HCT116 (cell line): ENCODE measurements around the gene WAPL. TPM values are rescaled to one million over a fixed set of nuclear protein-coding genes. Genes with fewer than 3 reads are reported as not detected.
"Not testable (repeated sequence)": the region's sequence is repeated elsewhere in the genome, so short reads cannot be mapped to it uniquely, and the experiment has no call there.

Source experiments
- ATAC-seq: fragments of 200-7000 bp; cut with Tn5 transposase; 2 replicates; pipeline ENCODE4 v1.9.1; 2020; ENCODE audit warnings: mild to moderate bottlenecking, moderate library complexity
- BruUV-seq: library from RNA; stranded (reverse); fragments of 400-500 nt; replicated peaks from 2 replicates; lab custom pipeline; 2021; lab: Mats Ljungman, UMichigan
- CTCF ChIA-PET: fragments of 300-600 bp; sonication (Branson Sonifier 250); formaldehyde crosslinking; loops from one replicate; lab custom pipeline; 2021; ENCODE audit warnings: antibody characterized with exemption; lab: Charles Lee
- POLR2A ChIA-PET: fragments of 300-600, 350-600 bp; sonication (Branson Sonifier 250); formaldehyde crosslinking; loops from one replicate; lab custom pipeline; 2021; ENCODE audit warnings: antibody characterized with exemption; lab: Charles Lee
- RAD21 ChIA-PET, 2 experiments: fragments of 300-600 bp; sonication (Branson Sonifier 250); formaldehyde crosslinking; loops; one replicate each; lab custom pipeline; 2023; ENCODE audit warnings: low total read pairs in 2 of 2; ENCODE audit not compliant: uncharacterized antibody in 2 of 2, unreplicated experiment in 2 of 2, low non-redundant PET in 1 of 2; lab: Charles Lee
- DNase-seq: peaks from one replicate; pipeline ENCODE4 v3.0.0-alpha.2; 2010; ENCODE audit warnings: low read depth, low spot score
- H2AFZ ChIP-seq: fragments of 200-600 bp; shearing (Covaris generic), sonication (generic); 2 replicates; pipeline ENCODE4 v1.6.1; 2017; ENCODE audit warnings: low read depth, mixed run types, mixed read lengths, antibody characterized with exemption, low read length; ENCODE audit not compliant: poor library complexity, severe bottlenecking
- H3K27ac ChIP-seq: 2 replicates; pipeline ENCODE4 v1.5.1; 2012; ENCODE audit warnings: low read depth, low read length
- H3K27me3 ChIP-seq: fragments of 200-600 bp; sonication (generic); 2 replicates; pipeline ENCODE4 v1.6.1; 2016; ENCODE audit warnings: mixed run types, low read length, mixed read lengths; ENCODE audit not compliant: insufficient read depth
- H3K36me3 ChIP-seq, 2 experiments: fragments of 200-500 bp in 1 of 2; fragments of 200-600 bp in 1 of 2; sonication (Bioruptor generic) in 1 of 2; sonication (generic) in 1 of 2; 2 replicates each; pipeline versions ENCODE4 v1.5.1 to v1.6.1; 2014 to 2016; ENCODE audit warnings: low read length in 2 of 2, inconsistent platforms in 1 of 2, mixed read lengths in 1 of 2, mixed run types in 1 of 2; ENCODE audit not compliant: insufficient read depth in 2 of 2, control insufficient read depth in 1 of 2
- H3K4me1 ChIP-seq, 2 experiments: fragments of 200-600 bp in 1 of 2; sonication (generic) in 1 of 2; 2 replicates each; pipeline versions ENCODE4 v1.5.1 to v1.6.1; 2012 to 2017; ENCODE audit warnings: low read length in 2 of 2, inconsistent platforms in 1 of 2, mild to moderate bottlenecking in 1 of 2, mixed read lengths in 1 of 2, mixed run types in 1 of 2, moderate library complexity in 1 of 2; ENCODE audit not compliant: insufficient read depth in 2 of 2, control insufficient read depth in 1 of 2
- H3K4me2 ChIP-seq: fragments of 200-600 bp; sonication (generic); 2 replicates; pipeline ENCODE4 v1.6.1; 2017; ENCODE audit warnings: mixed run types, low read length, mixed read lengths
- H3K4me3 ChIP-seq, 2 experiments: fragments of 200-600 bp in 1 of 2; sonication (generic) in 1 of 2; replicated peaks in 1 of 2; 2 replicates each; pipeline ENCODE4 v1.5.1; 2011 to 2016; ENCODE audit warnings: low read length in 2 of 2, control low read depth in 1 of 2, low read depth in 1 of 2, mild to moderate bottlenecking in 1 of 2, mixed read lengths in 1 of 2, mixed run types in 1 of 2
- H3K79me2 ChIP-seq: fragments of 200-600 bp; sonication (generic); 2 replicates; pipeline ENCODE4 v1.6.1; 2017; ENCODE audit warnings: mild to moderate bottlenecking, mixed run types, low read length, moderate library complexity, mixed read lengths; ENCODE audit not compliant: insufficient read depth
- H3K9ac ChIP-seq: fragments of 200-600 bp; sonication (generic); 2 replicates; pipeline ENCODE4 v1.6.1; 2016; ENCODE audit warnings: low read length, mixed read lengths
- H3K9me2 ChIP-seq: fragments of 200-600 bp; sonication (generic), shearing (Covaris generic); 2 replicates; pipeline ENCODE4 v1.6.1; 2017; ENCODE audit warnings: mixed run types, mild to moderate bottlenecking, moderate library complexity; ENCODE audit not compliant: insufficient read depth
- H3K9me3 ChIP-seq, 2 experiments: fragments of 200-500 bp in 1 of 2; fragments of 200-600 bp in 1 of 2; sonication (Bioruptor generic) in 1 of 2; sonication (generic) in 1 of 2; 2 replicates each; pipeline ENCODE4 v1.6.1; 2014 to 2017; ENCODE audit warnings: low read length in 2 of 2, mixed read lengths in 2 of 2, inconsistent platforms in 1 of 2, low read depth in 1 of 2, mild to moderate bottlenecking in 1 of 2, mixed run types in 1 of 2, moderate library complexity in 1 of 2; ENCODE audit not compliant: control insufficient read depth in 1 of 2, insufficient read depth in 1 of 2
- H4K20me1 ChIP-seq: fragments of 200-600 bp; sonication (generic), shearing (Covaris generic); 2 replicates; pipeline ENCODE4 v1.6.1; 2017; ENCODE audit warnings: mixed run types, mild to moderate bottlenecking, moderate library complexity; ENCODE audit not compliant: insufficient read depth
- CBX3 ChIP-seq: IDR thresholded peaks from 2 replicates; pipeline ENCODE4 v1.6.1; 2012; ENCODE audit warnings: low read depth
- ELF1 ChIP-seq: IDR thresholded peaks from 2 replicates; pipeline ENCODE4 v1.6.1; 2012; ENCODE audit warnings: low read depth, borderline replicate concordance
- EZH2 ChIP-seq: fragments of 200-600 bp; sonication (generic); IDR thresholded peaks from 2 replicates; pipeline ENCODE4 v1.6.1; 2017; ENCODE audit warnings: antibody characterized with exemption, mixed run types
- EZH2phosphoT487 ChIP-seq: fragments of 200-600 bp; IDR thresholded peaks from 2 replicates; pipeline ENCODE4 v1.6.1; 2018; ENCODE audit warnings: antibody characterized with exemption, borderline replicate concordance
- MAX ChIP-seq: IDR thresholded peaks from 2 replicates; pipeline ENCODE4 v1.6.1; 2012
- SIN3A ChIP-seq: IDR thresholded peaks from 2 replicates; pipeline ENCODE4 v1.6.1; 2012; ENCODE audit warnings: low read depth
- SP1 ChIP-seq: IDR thresholded peaks from 2 replicates; pipeline ENCODE4 v1.6.1; 2012; ENCODE audit warnings: low read depth
- TCF7L2 ChIP-seq: IDR thresholded peaks from 2 replicates; pipeline ENCODE4 v1.7.0; 2011; ENCODE audit warnings: borderline replicate concordance, inconsistent platforms; ENCODE audit not compliant: insufficient read depth, insufficient read length; ENCODE audit errors: extremely low read depth
- ZFX ChIP-seq: fragments of 450-650 bp; IDR thresholded peaks from 2 replicates; pipeline ENCODE4 v1.6.1; 2017
- ZNF274 ChIP-seq: fragments of 200-500 bp; sonication (Bioruptor generic); IDR thresholded peaks from 2 replicates; pipeline ENCODE4 v1.6.1; 2014; ENCODE audit warnings: mild to moderate bottlenecking, low read depth, low read length, inconsistent platforms
- intact Hi-C: fragments of 100-400 bp; cut with micrococcal nuclease; formaldehyde crosslinking; loops from 2 replicates; pipeline ENCODE4 v1.10.0; 2022
- total RNA-seq: library from RNA; stranded (reverse); gene quantifications from one replicate; pipeline ENCODE4 v1.2.1, GENCODE V29; 2021; ENCODE audit not compliant: unreplicated experiment
- TF ChIP-seq, protein P1 (sequence below): IDR thresholded peaks from 2 replicates; pipeline ENCODE4 v1.6.1; 2012
- TF ChIP-seq, protein P2 (sequence below): IDR thresholded peaks from 2 replicates; pipeline ENCODE4 v1.6.1; 2012; ENCODE audit warnings: low read depth
- TF ChIP-seq, protein P3 (sequence below), 3 experiments: fragments of 200-600 bp in 1 of 3; sonication (generic) in 1 of 3; IDR thresholded peaks in 2 of 3; conservative IDR thresholded peaks in 1 of 3; 2 replicates each; pipeline ENCODE4 v1.5.1; 2012 to 2017; ENCODE audit warnings: low read depth in 2 of 3, low read length in 2 of 3, antibody characterized with exemption in 1 of 3, borderline replicate concordance in 1 of 3, control low read depth in 1 of 3, mild to moderate bottlenecking in 1 of 3, mixed read lengths in 1 of 3, mixed run types in 1 of 3, moderate library complexity in 1 of 3; ENCODE audit not compliant: insufficient read depth in 1 of 3

WAPL gene
- total RNA-seq, 1 experiment from 2014 or later = 37.5 TPM

DNA sequence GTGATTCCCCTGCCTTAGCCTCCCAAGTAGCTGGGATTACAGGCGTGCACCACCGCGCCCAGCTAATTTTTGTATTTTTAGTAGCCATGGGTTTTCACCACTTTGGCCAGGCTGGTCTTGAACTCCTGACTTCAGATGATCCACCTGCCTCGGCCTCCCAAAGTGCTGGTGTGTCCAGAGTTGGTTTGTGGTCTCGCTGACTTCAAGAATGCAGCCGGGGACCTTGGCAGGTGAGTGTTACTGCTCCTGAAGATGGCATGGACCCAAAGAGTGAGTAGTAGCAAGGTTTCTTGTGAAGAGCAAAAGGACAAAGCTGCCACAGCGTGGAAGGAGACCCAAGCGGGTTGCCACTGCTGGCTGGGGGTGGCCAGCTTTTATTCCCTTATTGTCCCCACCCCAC, 16.4 kb upstream of the WAPL start:
- H4K20me1 ChIP-seq, intact Hi-C loops, H3K36me3 ChIP-seq, H3K79me2 ChIP-seq, H3K27ac ChIP-seq, DNase-seq, H2AFZ ChIP-seq, RAD21 ChIA-PET, ATAC-seq, BruUV-seq, H3K4me2 ChIP-seq, H3K9me2 ChIP-seq, H3K9ac ChIP-seq, H3K27me3 ChIP-seq, H3K9me3 ChIP-seq, H3K4me3 ChIP-seq, CTCF ChIA-PET, POLR2A ChIA-PET: not testable (repeated sequence)
- peaks cover 10 to 24% of the 10 kb centered on the region in 2 experiments for H3K4me1 ChIP-seq

DNA sequence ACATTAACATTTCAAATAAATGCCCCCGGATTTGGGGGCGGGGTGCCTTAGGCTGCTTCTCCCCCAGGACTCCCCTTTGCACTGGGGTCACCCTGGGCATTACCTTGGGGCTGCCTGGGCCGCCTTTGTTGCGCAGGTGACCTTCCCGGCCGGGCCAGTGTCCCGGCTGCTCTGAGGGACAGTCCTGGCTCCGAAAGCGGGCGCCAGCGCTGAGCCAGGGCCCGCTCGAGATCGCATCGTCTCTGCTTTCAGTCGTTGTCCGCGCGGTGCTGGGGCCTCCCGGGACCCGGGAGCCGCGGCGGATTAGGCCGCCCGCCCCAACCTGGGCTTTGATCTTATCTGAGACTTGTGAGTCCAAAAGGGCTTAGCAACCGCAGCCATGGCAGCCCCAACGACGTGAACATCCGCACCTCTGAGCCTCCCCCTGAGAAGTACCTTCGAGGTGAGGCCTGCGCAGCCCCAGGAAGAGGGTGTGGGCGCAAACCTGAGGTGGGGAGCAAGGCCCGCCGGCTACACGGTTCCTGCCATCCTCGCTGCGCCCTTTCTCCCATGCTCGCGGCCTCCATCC, 14.8 kb upstream of the WAPL start:
- Histone ChIP-seq H3K27me3 (no peaks in the 10 kb centered on the region), H2AFZ (no peak overlapping the region), H3K27ac (no peak overlapping the region; the same call in 1 of the 2 replicates), H3K4me2 (peak overlapping the region; percentile 89; the same call in 1 of the 2 replicates), H3K36me3 (no peaks in the 10 kb centered on the region), H3K4me1 (peaks cover 10 to 24% of the 10 kb centered on the region in 2 experiments), H3K9me2 (no peaks in the 10 kb centered on the region), H3K79me2 (no peaks in the 10 kb centered on the region), H3K9me3 (no peaks in the 10 kb centered on the region), H4K20me1 (no peaks in the 10 kb centered on the region), H3K9ac (no peak overlapping the region), H3K4me3 (no peak overlapping the region)
- intact Hi-C loops = no loop called here
- TF ChIP-seq ELF1 (no peak), ZFX (no peak), SP1 (no peak), EZH2 (no peak), EZH2phosphoT487 (no peak), SIN3A (no peak), CBX3 (no peak), MAX (no peak), TCF7L2 (no peak), ZNF274 (no peak)
- TF ChIP-seq, protein P1, sequence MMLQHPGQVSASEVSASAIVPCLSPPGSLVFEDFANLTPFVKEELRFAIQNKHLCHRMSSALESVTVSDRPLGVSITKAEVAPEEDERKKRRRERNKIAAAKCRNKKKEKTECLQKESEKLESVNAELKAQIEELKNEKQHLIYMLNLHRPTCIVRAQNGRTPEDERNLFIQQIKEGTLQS = no peak
- TF ChIP-seq, protein P2, sequence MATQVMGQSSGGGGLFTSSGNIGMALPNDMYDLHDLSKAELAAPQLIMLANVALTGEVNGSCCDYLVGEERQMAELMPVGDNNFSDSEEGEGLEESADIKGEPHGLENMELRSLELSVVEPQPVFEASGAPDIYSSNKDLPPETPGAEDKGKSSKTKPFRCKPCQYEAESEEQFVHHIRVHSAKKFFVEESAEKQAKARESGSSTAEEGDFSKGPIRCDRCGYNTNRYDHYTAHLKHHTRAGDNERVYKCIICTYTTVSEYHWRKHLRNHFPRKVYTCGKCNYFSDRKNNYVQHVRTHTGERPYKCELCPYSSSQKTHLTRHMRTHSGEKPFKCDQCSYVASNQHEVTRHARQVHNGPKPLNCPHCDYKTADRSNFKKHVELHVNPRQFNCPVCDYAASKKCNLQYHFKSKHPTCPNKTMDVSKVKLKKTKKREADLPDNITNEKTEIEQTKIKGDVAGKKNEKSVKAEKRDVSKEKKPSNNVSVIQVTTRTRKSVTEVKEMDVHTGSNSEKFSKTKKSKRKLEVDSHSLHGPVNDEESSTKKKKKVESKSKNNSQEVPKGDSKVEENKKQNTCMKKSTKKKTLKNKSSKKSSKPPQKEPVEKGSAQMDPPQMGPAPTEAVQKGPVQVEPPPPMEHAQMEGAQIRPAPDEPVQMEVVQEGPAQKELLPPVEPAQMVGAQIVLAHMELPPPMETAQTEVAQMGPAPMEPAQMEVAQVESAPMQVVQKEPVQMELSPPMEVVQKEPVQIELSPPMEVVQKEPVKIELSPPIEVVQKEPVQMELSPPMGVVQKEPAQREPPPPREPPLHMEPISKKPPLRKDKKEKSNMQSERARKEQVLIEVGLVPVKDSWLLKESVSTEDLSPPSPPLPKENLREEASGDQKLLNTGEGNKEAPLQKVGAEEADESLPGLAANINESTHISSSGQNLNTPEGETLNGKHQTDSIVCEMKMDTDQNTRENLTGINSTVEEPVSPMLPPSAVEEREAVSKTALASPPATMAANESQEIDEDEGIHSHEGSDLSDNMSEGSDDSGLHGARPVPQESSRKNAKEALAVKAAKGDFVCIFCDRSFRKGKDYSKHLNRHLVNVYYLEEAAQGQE = no peak
- TF ChIP-seq, protein P3, sequence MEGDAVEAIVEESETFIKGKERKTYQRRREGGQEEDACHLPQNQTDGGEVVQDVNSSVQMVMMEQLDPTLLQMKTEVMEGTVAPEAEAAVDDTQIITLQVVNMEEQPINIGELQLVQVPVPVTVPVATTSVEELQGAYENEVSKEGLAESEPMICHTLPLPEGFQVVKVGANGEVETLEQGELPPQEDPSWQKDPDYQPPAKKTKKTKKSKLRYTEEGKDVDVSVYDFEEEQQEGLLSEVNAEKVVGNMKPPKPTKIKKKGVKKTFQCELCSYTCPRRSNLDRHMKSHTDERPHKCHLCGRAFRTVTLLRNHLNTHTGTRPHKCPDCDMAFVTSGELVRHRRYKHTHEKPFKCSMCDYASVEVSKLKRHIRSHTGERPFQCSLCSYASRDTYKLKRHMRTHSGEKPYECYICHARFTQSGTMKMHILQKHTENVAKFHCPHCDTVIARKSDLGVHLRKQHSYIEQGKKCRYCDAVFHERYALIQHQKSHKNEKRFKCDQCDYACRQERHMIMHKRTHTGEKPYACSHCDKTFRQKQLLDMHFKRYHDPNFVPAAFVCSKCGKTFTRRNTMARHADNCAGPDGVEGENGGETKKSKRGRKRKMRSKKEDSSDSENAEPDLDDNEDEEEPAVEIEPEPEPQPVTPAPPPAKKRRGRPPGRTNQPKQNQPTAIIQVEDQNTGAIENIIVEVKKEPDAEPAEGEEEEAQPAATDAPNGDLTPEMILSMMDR (IDR thresholded peaks at IDR 0.05 in 2 of 3, conservative IDR thresholded peaks at IDR 0.05 in 1 of 3; ENCODE audit: borderline replicate concordance in 1 of 3, insufficient read depth in 1 of 3, low read depth in 2 of 3, low read length in 2 of 3) = no peak
- DNase-seq (no peak), ATAC-seq (no peak)
- no TSS peak for BruUV-seq
- RAD21 ChIA-PET = no interaction called here
- POLR2A ChIA-PET = interaction anchor here (1.1 kb wide), 1 partner anchor 14 kb away, joined by 7 read pairs; the partner anchor contains the start of gene WAPL
- CTCF ChIA-PET = no interaction called here
